IPS-18a (cell line): ENCODE data around the gene CCDC127.

Source experiments
- H3K27ac ChIP-seq: one replicate; pipeline ENCODE4 v1.5.1; 2013; ENCODE audit warnings: low read length
- H3K27me3 ChIP-seq: one replicate; pipeline ENCODE4 v1.6.1; 2013; ENCODE audit warnings: mild to moderate bottlenecking, low read length; ENCODE audit not compliant: control insufficient read depth, insufficient read depth
- H3K36me3 ChIP-seq: one replicate; pipeline ENCODE4 v1.6.1; 2013; ENCODE audit warnings: low read depth, low read length; ENCODE audit not compliant: control insufficient read depth
- H3K4me1 ChIP-seq: one replicate; pipeline ENCODE4 v1.6.1; 2013; ENCODE audit warnings: low read depth, low read length; ENCODE audit not compliant: control insufficient read depth
- H3K4me3 ChIP-seq: one replicate; pipeline ENCODE4 v1.5.1; 2013; ENCODE audit warnings: low read length
- H3K9ac ChIP-seq: one replicate; pipeline ENCODE4 v1.6.1; 2013; ENCODE audit warnings: mild to moderate bottlenecking, low read length, moderate library complexity
- H3K9me3 ChIP-seq: one replicate; pipeline ENCODE4 v1.6.1; 2013; ENCODE audit warnings: low read depth, low read length; ENCODE audit not compliant: control insufficient read depth

The CCDC127 gene

GRCh38 chr5:186091-187041, 31.6 kb downstream of the CCDC127 start:
- Histone ChIP-seq H3K27ac (no peak overlapping the region), H3K9me3 (no peaks in the 10 kb centered on the region), H3K4me1 (no peaks in the 10 kb centered on the region), H3K36me3 (no peaks in the 10 kb centered on the region), H3K9ac (no peak overlapping the region), H3K4me3 (no peak overlapping the region), H3K27me3 (no peaks in the 10 kb centered on the region)

- Histone ChIP-seq H3K9me3 (no peaks in the 10 kb centered on the region), H3K4me3 (no peak overlapping the region), H3K27ac (no peak overlapping the region), H3K27me3 (no peaks in the 10 kb centered on the region), H3K36me3 (no peaks in the 10 kb centered on the region), H3K4me1 (no peaks in the 10 kb centered on the region), H3K9ac (no peak overlapping the region)
These were observed 32.6 kb downstream of the CCDC127 start for GRCh38 chr5:185095-186070.

- no peaks in the 10 kb centered on the region for H3K9me3 ChIP-seq
- no peaks in the 10 kb centered on the region for H3K27me3 ChIP-seq
- H3K4me3 ChIP-seq: no peak overlapping the region
- H3K36me3 ChIP-seq: no peaks in the 10 kb centered on the region
- H3K9ac ChIP-seq: no peak overlapping the region
- no peaks in the 10 kb centered on the region for H3K4me1 ChIP-seq
- H3K27ac ChIP-seq: no peak overlapping the region
These were observed 33.5 kb downstream of the CCDC127 start for GRCh38 chr5:184471-184870.

- Histone ChIP-seq H3K36me3 (no peaks in the 10 kb centered on the region), H3K27ac (no peak overlapping the region), H3K4me1 (no peaks in the 10 kb centered on the region), H3K27me3 (no peaks in the 10 kb centered on the region), H3K9ac (no peak overlapping the region), H3K9me3 (no peaks in the 10 kb centered on the region), H3K4me3 (no peak overlapping the region)
These were observed 35.8 kb downstream of the CCDC127 start for GRCh38 chr5:182126-182525.

GRCh38 chr5:181566-181965, 36.4 kb downstream of the CCDC127 start:
- Histone ChIP-seq H3K27ac (no peak overlapping the region), H3K9ac (no peak overlapping the region), H3K4me1 (no peaks in the 10 kb centered on the region), H3K4me3 (no peak overlapping the region), H3K36me3 (no peaks in the 10 kb centered on the region), H3K9me3 (no peaks in the 10 kb centered on the region), H3K27me3 (no peaks in the 10 kb centered on the region)

GRCh38 chr5:181160-181559, 36.8 kb downstream of the CCDC127 start:
- Histone ChIP-seq H3K27me3 (no peaks in the 10 kb centered on the region), H3K27ac (no peak overlapping the region), H3K9me3 (no peaks in the 10 kb centered on the region), H3K36me3 (no peaks in the 10 kb centered on the region), H3K4me3 (no peak overlapping the region), H3K9ac (no peak overlapping the region), H3K4me1 (no peaks in the 10 kb centered on the region)

GRCh38 chr5:180286-180918, 37.6 kb downstream of the CCDC127 start:
- Histone ChIP-seq H3K4me1 (no peaks in the 10 kb centered on the region), H3K4me3 (no peak overlapping the region), H3K9me3 (no peaks in the 10 kb centered on the region), H3K36me3 (no peaks in the 10 kb centered on the region), H3K9ac (no peak overlapping the region), H3K27me3 (no peaks in the 10 kb centered on the region), H3K27ac (no peak overlapping the region)

- H3K27me3 ChIP-seq: no peaks in the 10 kb centered on the region
- no peaks in the 10 kb centered on the region for H3K36me3 ChIP-seq
- no peaks in the 10 kb centered on the region for H3K4me1 ChIP-seq
- H3K4me3 ChIP-seq: no peak overlapping the region
- no peak overlapping the region for H3K9ac ChIP-seq
- no peaks in the 10 kb centered on the region for H3K9me3 ChIP-seq
- H3K27ac ChIP-seq: no peak overlapping the region
These were observed 38.6 kb downstream of the CCDC127 start for GRCh38 chr5:179401-179800.

GRCh38 chr5:178110-178509, 39.8 kb downstream of the CCDC127 start:
- Histone ChIP-seq H3K36me3 (peaks cover 4% of the 10 kb centered on the region), H3K4me3 (no peak overlapping the region), H3K4me1 (no peaks in the 10 kb centered on the region), H3K27me3 (no peaks in the 10 kb centered on the region), H3K27ac (no peak overlapping the region), H3K9ac (no peak overlapping the region), H3K9me3 (no peaks in the 10 kb centered on the region)

GRCh38 chr5:176296-176823, 41.6 kb downstream of the CCDC127 start:
- no peaks in the 10 kb centered on the region for H3K27me3 ChIP-seq
- H3K4me3 ChIP-seq: no peak overlapping the region
- H3K9ac ChIP-seq: no peak overlapping the region
- no peaks in the 10 kb centered on the region for H3K4me1 ChIP-seq
- no peak overlapping the region for H3K27ac ChIP-seq
- peaks cover 4% of the 10 kb centered on the region for H3K36me3 ChIP-seq
- H3K9me3 ChIP-seq: no peaks in the 10 kb centered on the region

GRCh38 chr5:174876-175465, 43.0 kb downstream of the CCDC127 start:
- Histone ChIP-seq H3K9ac (no peak overlapping the region), H3K36me3 (peaks cover 4% of the 10 kb centered on the region), H3K4me1 (no peaks in the 10 kb centered on the region), H3K27me3 (no peaks in the 10 kb centered on the region), H3K4me3 (no peak overlapping the region), H3K9me3 (no peaks in the 10 kb centered on the region), H3K27ac (no peak overlapping the region)
